Small intestine (tissue), 7 donors: ENCODE measurements around the gene MYD88. TPM values are rescaled to one million over a fixed set of nuclear protein-coding genes. Genes with fewer than 3 reads are reported as not detected.
A peak's percentile ranks its signal among the peaks of the same experiment; 100 is the strongest.
"Not testable (repeated sequence)": the region's sequence is repeated elsewhere in the genome, so short reads cannot be mapped to it uniquely, and the experiment has no call there.

ENCODE experiments used
- DNase-seq, 2 donors: peaks; one replicate each; pipeline versions ENCODE4 v3.0.0 to v3.0.0-alpha.2; 2013
- FAIRE-seq: peaks from 2 replicates; lab custom pipeline; 2012; peaks lifted over from hg19 to GRCh38; lab: Jason Lieb, UNC
- H3K27ac ChIP-seq, 3 donors: one replicate each; pipeline ENCODE4 v1.5.1; 2013; ENCODE audit warnings: low read length in 2 of 3, mild to moderate bottlenecking in 2 of 3, control low read depth in 1 of 3, inconsistent platforms in 1 of 3, low read depth in 1 of 3, moderate library complexity in 1 of 3
- H3K27me3 ChIP-seq, 3 donors: one replicate each; pipeline ENCODE4 v1.6.1; 2013; ENCODE audit warnings: low read length in 3 of 3, inconsistent platforms in 1 of 3; ENCODE audit not compliant: control insufficient read depth in 3 of 3, insufficient read depth in 3 of 3
- H3K36me3 ChIP-seq, 3 donors: one replicate each; pipeline ENCODE4 v1.6.1; 2013; ENCODE audit warnings: low read length in 3 of 3, inconsistent platforms in 1 of 3, low read depth in 1 of 3, mild to moderate bottlenecking in 1 of 3, moderate library complexity in 1 of 3; ENCODE audit not compliant: control insufficient read depth in 3 of 3, insufficient read depth in 2 of 3
- H3K4me1 ChIP-seq, 3 donors: one replicate each; pipeline ENCODE4 v1.6.1; 2013; ENCODE audit warnings: low read length in 2 of 3, inconsistent platforms in 1 of 3, low read depth in 1 of 3, mild to moderate bottlenecking in 1 of 3, moderate library complexity in 1 of 3; ENCODE audit not compliant: control insufficient read depth in 3 of 3, insufficient read depth in 2 of 3
- H3K4me3 ChIP-seq, 3 donors: one replicate each; pipeline ENCODE4 v1.5.1; 2013; ENCODE audit warnings: low read length in 3 of 3, control low read depth in 1 of 3, inconsistent platforms in 1 of 3, low read depth in 1 of 3, mild to moderate bottlenecking in 1 of 3, moderate library complexity in 1 of 3
- H3K9me3 ChIP-seq, 2 donors: one replicate each; pipeline ENCODE4 v1.6.1; 2013; ENCODE audit warnings: low read depth in 1 of 2, low read length in 1 of 2; ENCODE audit not compliant: control insufficient read depth in 2 of 2, insufficient read depth in 1 of 2
- WGBS, 3 donors: extraction: QIAGEN DNeasy Blood & Tissue Kit; methylation state at CpG; one replicate each; pipeline ENCODE4 v1.1.7; 2013; 5-methylcytosine and 5-hydroxymethylcytosine counted together
- polyA plus RNA-seq, 4 donors: library from polyadenylated mRNA; stranded (reverse) in 3 of 4; unstranded in 1 of 4; fragments of 200-250 nt in 3 of 4; fragments of 120-200 nt in 1 of 4; gene quantifications; one replicate each; pipeline versions ENCODE4 v1.2.1 to v1.2.3, GENCODE V29; 2013
- donor health status: healthy with polysubstance abuse.
- donor health status: control.
- donor health status: control.
- donor health status: Bipolar disorder and iron deficiency.
- donor health status: healthy.

Gene MYD88
- polyA plus RNA-seq, 4 donors = 30.5 to 62.2 (median 41.8) TPM

- no peaks in the 10 kb centered on the region for H3K9me3 ChIP-seq
- WGBS, 3 donors = 92 to 100% (median 96%) methylated on average over 1 of the region's 1 CpG
- no peak overlapping the region for H3K4me3 ChIP-seq
- FAIRE-seq = no peak
- H3K27me3 ChIP-seq = no peaks in the 10 kb centered on the region
- H3K36me3 ChIP-seq = peaks cover 26 to 85% (median 36%) of the 10 kb centered on the region in 3 donors
- H3K4me1 ChIP-seq = peaks cover 0 to 51% (median 22%) of the 10 kb centered on the region in 3 donors
- DNase-seq = no peak
- H3K27ac ChIP-seq = peak overlapping the region in 1 of 3 donors; percentile 38
These were observed 10.2 kb upstream of the MYD88 start for GRCh38 chr3:38128303-38128655.

- WGBS, 3 donors = 90 to 97% (median 97%) methylated on average over 5 of the region's 5 CpGs
- Histone ChIP-seq H3K4me1 (peaks cover 3 to 59% (median 22%) of the 10 kb centered on the region in 3 donors), H3K9me3 (no peaks in the 10 kb centered on the region), H3K27me3 (no peaks in the 10 kb centered on the region), H3K36me3 (peaks cover 26 to 87% (median 36%) of the 10 kb centered on the region in 3 donors), H3K27ac (peak overlapping the region in 1 of 3 donors; percentile 83), H3K4me3 (no peak overlapping the region)
- DNase-seq (no peak), FAIRE-seq (no peak)
These were observed 9.4 kb upstream of the MYD88 start for GRCh38 chr3:38129058-38129457.

GRCh38 chr3:38130631-38131065 lies 7.8 kb upstream of the MYD88 start:
- DNase-seq (peak; percentile 91 to 97), FAIRE-seq (no peak)
- H3K4me3 ChIP-seq = no peak overlapping the region
- H3K27ac ChIP-seq = peak overlapping the region in 2 of 3 donors; percentile 83 to 86
- WGBS, 3 donors = 6 to 64% (median 33%) methylated on average over 3 of the region's 3 CpGs
- H3K4me1 ChIP-seq = peaks cover 5 to 75% (median 19%) of the 10 kb centered on the region in 3 donors
- peaks cover 24 to 83% (median 30%) of the 10 kb centered on the region in 3 donors for H3K36me3 ChIP-seq
- no peaks in the 10 kb centered on the region for H3K27me3 ChIP-seq
- no peaks in the 10 kb centered on the region for H3K9me3 ChIP-seq

- Histone ChIP-seq H3K27me3 (no peaks in the 10 kb centered on the region), H3K36me3 (peaks cover 13 to 71% (median 21%) of the 10 kb centered on the region in 3 donors), H3K4me3 (no peak overlapping the region), H3K27ac (peak overlapping the region in 2 of 3 donors; percentile 83 to 86), H3K9me3 (no peaks in the 10 kb centered on the region), H3K4me1 (peaks cover 5 to 71% (median 19%) of the 10 kb centered on the region in 3 donors)
- DNase-seq (peak in 1 of 2 donors; percentile 38), FAIRE-seq (no peak)
- WGBS, 3 donors = 68 to 88% (median 82%) methylated on average over 6 of the region's 6 CpGs
These were observed 6.7 kb upstream of the MYD88 start for GRCh38 chr3:38131621-38132369.

- peak overlapping the region; percentile 15 to 83 (median 56) for H3K27ac ChIP-seq
- 35 to 76% (median 52%) methylated on average over 3 of the region's 3 CpGs for WGBS, 3 donors
- DNase-seq = no peak
These were observed 5.3 kb upstream of the MYD88 start for GRCh38 chr3:38133209-38133556.

GRCh38 chr3:38133557-38134405 lies 4.7 kb upstream of the MYD88 start:
- 36 to 75% (median 49%) methylated on average over 10 of the region's 10 CpGs for WGBS, 3 donors

More at GRCh38 chr3:38133209-38133556, 5.3 kb upstream of the MYD88 start:
- no peak overlapping the region for H3K4me3 ChIP-seq
- H3K9me3 ChIP-seq = no peaks in the 10 kb centered on the region
- peaks cover 9 to 76% (median 19%) of the 10 kb centered on the region in 3 donors for H3K4me1 ChIP-seq
- no peak for FAIRE-seq
- no peaks in the 10 kb centered on the region for H3K27me3 ChIP-seq
- peaks cover 2 to 58% (median 9%) of the 10 kb centered on the region in 3 donors for H3K36me3 ChIP-seq

GRCh38 chr3:38134517-38135143 lies 3.8 kb upstream of the MYD88 start:
- not testable (repeated sequence) for H3K27me3 ChIP-seq, H3K9me3 ChIP-seq, DNase-seq, FAIRE-seq
- peaks cover 11 to 72% (median 12%) of the 10 kb centered on the region in 3 donors for H3K4me1 ChIP-seq
- WGBS, 3 donors = 69 to 84% (median 70%) methylated on average over 10 of the region's 10 CpGs
- peaks cover 0 to 45% (median 7%) of the 10 kb centered on the region in 3 donors for H3K36me3 ChIP-seq
- peak overlapping the region in 1 of 3 donors; percentile 84 for H3K4me3 ChIP-seq
- peak overlapping the region in 2 of 3 donors; percentile 72 to 83 for H3K27ac ChIP-seq

More at GRCh38 chr3:38133557-38134405, 4.7 kb upstream of the MYD88 start:
- H3K4me1 ChIP-seq = peaks cover 9 to 75% (median 18%) of the 10 kb centered on the region in 3 donors
- H3K36me3 ChIP-seq = peaks cover 0 to 54% (median 7%) of the 10 kb centered on the region in 3 donors
- DNase-seq (peak; percentile 90 to 96), FAIRE-seq (no peak)
- no peaks in the 10 kb centered on the region for H3K9me3 ChIP-seq
- no peaks in the 10 kb centered on the region for H3K27me3 ChIP-seq
- H3K27ac ChIP-seq = peak overlapping the region; percentile 55 to 83 (median 72)
- no peak overlapping the region for H3K4me3 ChIP-seq
